DND-41 (cell line): ENCODE measurements around the gene ERG.

Source experiments
- EZH2 ChIP-seq: IDR thresholded peaks from 3 replicates; pipeline ENCODE4 v1.6.1; 2012; ENCODE audit warnings: borderline replicate concordance, low read depth, mild to moderate bottlenecking, moderate library complexity, low read length, inconsistent platforms; ENCODE audit not compliant: severe bottlenecking
- TF ChIP-seq, protein P1 (sequence below): IDR thresholded peaks from 2 replicates; pipeline ENCODE4 v1.5.1; 2012; ENCODE audit warnings: borderline replicate concordance, low read length, moderate library complexity, mild to moderate bottlenecking; ENCODE audit not compliant: poor library complexity, severe bottlenecking; ENCODE audit errors: extremely low read depth

DNA sequence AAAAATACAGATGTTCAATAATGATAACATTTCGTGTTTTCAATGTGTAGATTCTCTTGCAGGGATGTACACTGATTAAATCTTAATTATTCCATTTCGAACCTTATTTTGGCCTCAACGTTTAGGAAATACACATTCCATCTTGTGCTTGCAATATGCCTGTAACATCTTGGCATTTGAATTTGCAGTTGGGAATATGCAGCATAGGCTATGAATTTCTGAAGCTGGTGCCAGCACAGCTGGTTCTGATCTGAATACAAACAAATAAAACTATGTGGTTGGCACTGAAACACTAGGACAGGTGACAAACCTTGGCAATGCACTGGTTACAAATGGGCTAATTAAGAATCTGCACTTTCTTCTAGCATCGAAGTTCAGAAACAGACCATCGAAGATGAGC, 108.4 kb downstream of the ERG start:
- TF ChIP-seq, protein P1, sequence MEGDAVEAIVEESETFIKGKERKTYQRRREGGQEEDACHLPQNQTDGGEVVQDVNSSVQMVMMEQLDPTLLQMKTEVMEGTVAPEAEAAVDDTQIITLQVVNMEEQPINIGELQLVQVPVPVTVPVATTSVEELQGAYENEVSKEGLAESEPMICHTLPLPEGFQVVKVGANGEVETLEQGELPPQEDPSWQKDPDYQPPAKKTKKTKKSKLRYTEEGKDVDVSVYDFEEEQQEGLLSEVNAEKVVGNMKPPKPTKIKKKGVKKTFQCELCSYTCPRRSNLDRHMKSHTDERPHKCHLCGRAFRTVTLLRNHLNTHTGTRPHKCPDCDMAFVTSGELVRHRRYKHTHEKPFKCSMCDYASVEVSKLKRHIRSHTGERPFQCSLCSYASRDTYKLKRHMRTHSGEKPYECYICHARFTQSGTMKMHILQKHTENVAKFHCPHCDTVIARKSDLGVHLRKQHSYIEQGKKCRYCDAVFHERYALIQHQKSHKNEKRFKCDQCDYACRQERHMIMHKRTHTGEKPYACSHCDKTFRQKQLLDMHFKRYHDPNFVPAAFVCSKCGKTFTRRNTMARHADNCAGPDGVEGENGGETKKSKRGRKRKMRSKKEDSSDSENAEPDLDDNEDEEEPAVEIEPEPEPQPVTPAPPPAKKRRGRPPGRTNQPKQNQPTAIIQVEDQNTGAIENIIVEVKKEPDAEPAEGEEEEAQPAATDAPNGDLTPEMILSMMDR, result no peak
- no peak for TF ChIP-seq EZH2
